Endothelial cell of umbilical vein (primary cell): ENCODE results near the gene CBLIF. TPM values are rescaled to one million over a fixed set of nuclear protein-coding genes. Genes with fewer than 3 reads are reported as not detected.

ENCODE experiments used
- BruUV-seq: library from RNA; stranded (reverse); fragments of 400-500 nt; replicated peaks from 2 replicates; lab custom pipeline; 2021; lab: Mats Ljungman, UMichigan
- CTCF ChIA-PET: fragments of 300-600, 350-600 bp; sonication (Branson Sonifier 250); formaldehyde crosslinking; loops from one replicate; lab custom pipeline; 2021; ENCODE audit warnings: antibody characterized with exemption, inconsistent platforms; lab: Charles Lee
- POLR2A ChIA-PET: fragments of 300-600, 350-600 bp; sonication (Branson Sonifier 250); formaldehyde crosslinking; loops from one replicate; lab custom pipeline; 2021; ENCODE audit warnings: antibody characterized with exemption, inconsistent platforms; lab: Charles Lee
- DNase-seq: peaks from one replicate; pipeline ENCODE4 v3.0.0-alpha.2; 2011; ENCODE audit warnings: low read depth, low spot score
- FAIRE-seq: peaks from 2 replicates; lab custom pipeline; 2011; peaks lifted over from hg19 to GRCh38; lab: Jason Lieb, UNC
- H2AFZ ChIP-seq: 2 replicates; pipeline ENCODE4 v1.6.0; 2012; ENCODE audit warnings: low read depth, low read length, control low read depth, inconsistent platforms
- H3K27ac ChIP-seq: 2 replicates; pipeline ENCODE4 v1.5.1; 2011; ENCODE audit warnings: low read depth, mild to moderate bottlenecking, control low read depth, low read length, moderate library complexity; ENCODE audit not compliant: insufficient read depth
- H3K27me3 ChIP-seq, 2 experiments: 2 replicates each; pipeline versions ENCODE4 v1.6.0 to v1.6.1; 2011; ENCODE audit warnings: low read length in 2 of 2, mixed read lengths in 1 of 2; ENCODE audit not compliant: control insufficient read depth in 2 of 2, insufficient read depth in 2 of 2
- H3K36me3 ChIP-seq, 2 experiments: 2 replicates in 1 of 2; 3 replicates in 1 of 2; pipeline ENCODE4 v1.5.1; 2011; ENCODE audit warnings: low read length in 2 of 2, mild to moderate bottlenecking in 1 of 2, moderate library complexity in 1 of 2; ENCODE audit not compliant: control insufficient read depth in 2 of 2, insufficient read depth in 2 of 2; ENCODE audit errors: extremely low read depth in 1 of 2
- H3K4me1 ChIP-seq: 3 replicates; pipeline ENCODE4 v1.5.1; 2011; ENCODE audit warnings: mild to moderate bottlenecking, low read length; ENCODE audit not compliant: control insufficient read depth, insufficient read depth; ENCODE audit errors: extremely low read depth
- H3K4me2 ChIP-seq: 2 replicates; pipeline ENCODE4 v1.6.1; 2011; ENCODE audit warnings: low read length, control low read depth, mixed read lengths; ENCODE audit not compliant: insufficient read depth
- H3K4me3 ChIP-seq, 3 experiments: fragments of 200-600 bp in 1 of 3; sonication (generic), shearing (Covaris generic) in 1 of 3; replicated peaks in 1 of 3; 2 replicates each; pipeline ENCODE4 v1.5.1; 2011 to 2016; ENCODE audit warnings: control low read depth in 3 of 3, low read length in 3 of 3, mild to moderate bottlenecking in 2 of 3, inconsistent platforms in 1 of 3, low read depth in 1 of 3, moderate library complexity in 1 of 3; ENCODE audit not compliant: insufficient read depth in 1 of 3
- H3K79me2 ChIP-seq: 2 replicates; pipeline ENCODE4 v1.6.0; 2012; ENCODE audit warnings: low read length, inconsistent platforms; ENCODE audit not compliant: control insufficient read depth, insufficient read depth
- H3K9ac ChIP-seq: replicated peaks from 2 replicates; pipeline ENCODE3; 2011; ENCODE audit warnings: low read length, control low read depth; ENCODE audit not compliant: insufficient read depth; ENCODE audit errors: extremely low read depth
- H3K9me1 ChIP-seq: replicated peaks from 3 replicates; pipeline ENCODE4 v1.6.0; 2011; ENCODE audit warnings: mild to moderate bottlenecking, low read length; ENCODE audit not compliant: control insufficient read depth, insufficient read depth; ENCODE audit errors: extremely low read depth
- H3K9me3 ChIP-seq: replicated peaks from 2 replicates; pipeline ENCODE4 v1.5.1; 2012; ENCODE audit warnings: low read length, inconsistent platforms; ENCODE audit not compliant: control insufficient read depth, insufficient read depth
- H4K20me1 ChIP-seq: replicated peaks from 2 replicates; pipeline ENCODE3; 2011; ENCODE audit warnings: mild to moderate bottlenecking, low read length; ENCODE audit not compliant: control insufficient read depth, insufficient read depth; ENCODE audit errors: extremely low read depth
- CTCF ChIP-seq, 2 donors: IDR thresholded peaks; 1 replicate in 1 of 2; 2 replicates in 1 of 2; pipeline ENCODE4 v1.5.1; 2011; ENCODE audit warnings: low read length in 2 of 2, mild to moderate bottlenecking in 2 of 2, moderate library complexity in 2 of 2, control low read depth in 1 of 2, inconsistent platforms in 1 of 2, low read depth in 1 of 2; ENCODE audit not compliant: insufficient read depth in 1 of 2; ENCODE audit errors: extremely low read depth in 1 of 2
- EZH2 ChIP-seq: IDR thresholded peaks from 2 replicates; pipeline ENCODE4 v1.6.1; 2012; ENCODE audit warnings: borderline replicate concordance, low read depth, mild to moderate bottlenecking, moderate library complexity, low read length, inconsistent platforms; ENCODE audit not compliant: severe bottlenecking
- FOS ChIP-seq: IDR thresholded peaks from 2 replicates; pipeline ENCODE4 v1.6.1; 2011; ENCODE audit warnings: mild to moderate bottlenecking, low read length, moderate library complexity, borderline replicate concordance; ENCODE audit not compliant: insufficient read depth
- GATA2 ChIP-seq: IDR thresholded peaks from 2 replicates; pipeline ENCODE4 v1.7.0; 2011; ENCODE audit warnings: low read depth, mild to moderate bottlenecking, moderate library complexity, mixed read lengths, low read length; ENCODE audit not compliant: insufficient read length, insufficient read depth
- JUN ChIP-seq: IDR thresholded peaks from 2 replicates; pipeline ENCODE4 v1.6.1; 2011; ENCODE audit warnings: borderline replicate concordance, low read depth; ENCODE audit not compliant: insufficient read length, insufficient read depth
- MAX ChIP-seq: IDR thresholded peaks from 2 replicates; pipeline ENCODE4 v1.6.1; 2011; ENCODE audit not compliant: insufficient read depth, insufficient read length
- MYC ChIP-seq: IDR thresholded peaks from one replicate; pipeline ENCODE4 v1.6.1; 2011; ENCODE audit warnings: mild to moderate bottlenecking, low read depth, low read length
- POLR2A ChIP-seq: IDR thresholded peaks from 2 replicates; pipeline ENCODE4 v1.6.1; 2012; ENCODE audit warnings: low read depth, mild to moderate bottlenecking, control low read depth, low read length
- POLR2AphosphoS5 ChIP-seq: IDR thresholded peaks from 2 replicates; pipeline ENCODE4 v1.6.1; 2012; ENCODE audit warnings: low read depth, mild to moderate bottlenecking, control low read depth, low read length, moderate library complexity; ENCODE audit not compliant: insufficient read depth
- dilution Hi-C: fragments of 300-500 bp; cut with MboI; formaldehyde crosslinking; loops from one replicate; pipeline ENCODE4 v1.15.0; 2019; ENCODE audit warnings: low sequenced_read_pairs; ENCODE audit not compliant: extremely low pct_ligation_motif_present
- intact Hi-C: fragments of 100-400 bp; cut with micrococcal nuclease; formaldehyde crosslinking; loops from one replicate; pipeline ENCODE4 v1.10.0; 2022
- polyA plus RNA-seq, 4 experiments: library from polyadenylated mRNA; depleted of rRNA in 3 of 4; stranded (reverse) in 3 of 4; unstranded in 1 of 4; fragments of >200 nt; gene quantifications; 2 replicates each; pipeline versions ENCODE4 v1.2.1 to v1.2.3, GENCODE V29; 2011 to 2012; ENCODE audit warnings: missing spikeins in 1 of 4
- total RNA-seq: library from RNA; stranded (reverse); gene quantifications from 2 replicates; pipeline ENCODE4 v1.2.3, GENCODE V29; 2021

CBLIF gene
- total and polyA plus RNA-seq, 2 donors (not counting 3 experiments of a cell fraction or from before 2014, with no cell fraction given) = not detected

- DNase-seq (no peak), FAIRE-seq (no peak)
- POLR2A ChIA-PET = no interaction called here
- BruUV-seq = no TSS peak
- intact Hi-C loops = no loop called here
- Histone ChIP-seq H3K4me3 (no peak overlapping the region), H3K4me1 (no peaks in the 10 kb centered on the region), H3K9me3 (no peaks in the 10 kb centered on the region), H3K27ac (no peak overlapping the region), H3K79me2 (no peaks in the 10 kb centered on the region), H3K4me2 (no peak overlapping the region), H2AFZ (no peak overlapping the region), H3K36me3 (no peaks in the 10 kb centered on the region), H4K20me1 (no peaks in the 10 kb centered on the region), H3K9me1 (no peaks in the 10 kb centered on the region), H3K9ac (no peak overlapping the region), H3K27me3 (peaks cover 0 to 2% of the 10 kb centered on the region in 2 experiments)
- CTCF ChIA-PET = no interaction called here
- TF ChIP-seq JUN (no peak), MYC (no peak), EZH2 (no peak), GATA2 (no peak), FOS (no peak), POLR2AphosphoS5 (no peak), MAX (no peak), POLR2A (no peak), CTCF (IDR thresholded peaks at IDR 0.05; ENCODE audit: extremely low read depth in 1 of 2, insufficient read depth in 1 of 2, low read depth in 1 of 2, low read length in 2 of 2) (no peak)
- dilution Hi-C loops = no loop called here
Measured at GRCh38 chr11:59839615-59840014, 5.7 kb downstream of the CBLIF start.
